Measurements from ENCODE around the gene EXOSC9. TPM values are rescaled to one million over a fixed set of nuclear protein-coding genes. Genes with fewer than 3 reads are reported as not detected.

Gene EXOSC9
- total and polyA plus RNA-seq, 2 of the 8 experiments (the other 6 are each of a cell fraction or from before 2014, with no cell fraction given) = 33.2 to 54.9 TPM

GRCh38 chr4:121822047-121822446, 20.9 kb downstream of the EXOSC9 start (continued):
- TF ChIP-seq CHD7 (IDR thresholded peaks at IDR 0.05; ENCODE audit: insufficient replicate concordance, low read length) = no peak

Measured in H1 (cell line).